Activated CD4-positive, CD25-positive, alpha-beta regulatory T cell treated with anti-CD3 and anti-CD28 coated beads, Interleukin-2, amount 50 U/mL, for 72 hours (primary cell): ENCODE data around the gene CTBP2.

ENCODE experiments used
- DNase-seq: peaks from one replicate; pipeline ENCODE4 v3.0.0; 2021

The CTBP2 gene

DNA sequence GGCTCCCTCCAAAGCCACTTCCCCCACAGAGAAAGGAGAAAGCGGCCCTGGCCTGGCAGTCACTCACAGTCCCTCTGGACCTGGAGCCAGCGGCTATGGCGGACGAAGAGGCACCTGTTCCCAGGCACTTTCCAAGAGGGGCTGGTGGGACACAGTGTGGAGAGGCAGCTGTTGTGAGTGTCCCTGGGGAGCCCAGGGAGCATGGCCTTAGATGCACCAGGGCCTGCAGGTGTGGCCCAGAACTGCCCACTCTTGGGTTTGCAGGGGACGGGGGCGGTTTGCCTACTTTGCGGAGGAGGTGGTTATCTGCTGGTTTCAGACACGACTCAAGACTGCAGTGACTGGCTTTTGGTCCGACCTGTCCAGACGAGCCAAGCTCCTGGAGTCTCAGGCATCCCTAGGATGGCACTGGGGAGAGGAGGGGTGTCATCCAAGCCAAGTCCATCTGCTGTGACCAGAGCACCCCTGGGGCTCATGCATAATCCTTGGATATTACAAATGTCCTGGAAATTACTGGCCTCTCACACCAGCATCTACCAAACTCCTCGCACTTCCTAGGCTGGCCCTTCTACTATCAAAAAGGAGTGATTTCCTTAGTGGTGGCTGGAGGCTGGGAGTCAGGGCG is 18.4 kb downstream of the CTBP2 start:
- no peak for DNase-seq

DNA sequence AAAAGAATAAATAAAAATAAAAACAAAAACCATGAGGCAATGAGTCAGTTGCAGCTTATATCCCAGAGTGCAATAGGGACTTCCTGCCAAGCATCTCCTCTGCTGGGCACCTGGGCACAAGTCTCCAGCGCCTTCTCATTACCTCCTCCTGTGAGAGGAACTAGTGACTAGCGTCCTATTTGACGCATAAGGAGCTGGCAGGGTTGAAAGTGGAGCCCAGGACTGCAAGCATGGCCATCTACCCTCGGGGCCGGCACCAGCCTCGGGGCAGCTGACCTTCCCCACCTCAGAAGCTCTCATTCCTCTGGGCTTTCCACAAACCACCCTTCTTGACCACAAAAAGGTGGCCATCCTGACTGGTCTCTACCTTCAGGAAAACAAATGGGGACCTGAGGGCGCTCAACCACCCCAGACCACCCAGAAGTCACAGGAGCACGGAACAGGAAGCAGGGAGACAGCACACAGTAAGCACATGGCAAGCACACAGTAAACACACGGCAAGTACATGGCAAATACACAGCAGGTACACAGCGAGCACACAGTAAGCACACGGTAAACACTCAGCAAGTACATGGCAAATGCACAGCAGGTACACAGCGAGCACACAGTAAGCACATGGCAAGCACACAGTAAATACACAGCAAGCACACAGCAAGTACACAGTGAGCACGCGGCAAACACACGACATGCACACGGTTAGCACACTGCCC is 19.1 kb downstream of the CTBP2 start:
- DNase-seq, result no peak

GRCh38 chr10:125140151-125140550 is 20.2 kb downstream of the CTBP2 start:
- no peak for DNase-seq

DNA sequence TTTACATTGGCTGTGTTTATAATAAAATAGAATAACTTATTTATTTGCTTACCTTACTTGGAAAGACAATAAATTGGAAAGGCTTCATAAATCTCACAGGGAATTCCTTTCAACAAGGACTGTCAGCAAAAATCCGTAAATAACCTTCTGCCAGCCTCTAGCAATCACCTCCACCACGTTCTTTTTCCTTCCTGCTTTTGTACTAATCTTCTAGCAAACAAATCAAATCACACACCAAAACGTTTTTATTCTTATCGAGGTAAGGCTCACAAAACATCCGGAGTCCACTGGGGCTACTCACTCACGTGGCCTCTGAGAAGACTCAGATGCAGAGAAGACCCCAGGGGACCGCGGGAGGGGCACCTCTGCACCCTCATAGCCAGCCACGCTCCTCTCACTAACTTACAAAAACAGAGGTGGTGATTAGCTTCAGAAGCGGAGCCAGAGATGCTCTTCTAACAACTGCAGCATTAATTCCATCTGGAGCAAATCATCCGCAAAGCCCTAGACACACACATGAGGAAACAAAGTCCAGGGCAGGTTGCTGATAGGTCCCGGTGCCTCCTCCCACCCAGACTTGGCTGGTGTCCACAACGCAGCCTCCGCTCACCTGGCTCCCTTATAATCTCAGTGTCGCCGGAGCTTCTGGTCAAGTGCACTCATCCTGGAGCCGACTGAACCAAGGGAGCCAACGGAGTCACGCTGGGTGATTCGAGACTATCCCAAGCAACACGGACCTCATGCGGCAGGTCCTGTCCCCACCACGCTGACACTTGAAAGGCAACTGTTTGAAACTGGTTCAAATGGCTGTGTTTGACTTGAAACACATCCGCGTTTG is 22.5 kb downstream of the CTBP2 start:
- DNase-seq, result no peak

DNA sequence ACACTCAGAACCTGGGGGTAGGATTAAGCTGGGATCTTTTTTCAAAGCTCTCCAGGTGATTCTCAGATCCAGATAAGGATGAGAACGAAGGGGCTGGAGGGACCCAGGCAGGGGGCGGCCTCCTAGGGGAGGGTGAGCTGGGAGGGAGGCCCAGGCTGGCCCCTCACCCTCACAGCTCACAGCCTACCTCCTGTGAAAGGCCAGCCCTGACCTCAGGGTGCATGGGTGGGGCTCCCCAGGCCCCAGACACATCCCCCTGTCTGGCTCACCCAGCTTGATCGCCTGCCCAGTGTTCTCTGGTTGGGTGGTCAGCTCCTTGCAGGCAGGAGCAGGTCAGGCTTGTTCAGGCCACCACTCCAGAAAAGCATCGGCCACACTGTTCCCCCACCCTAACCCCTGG is 24.3 kb downstream of the CTBP2 start:
- no peak for DNase-seq

DNA sequence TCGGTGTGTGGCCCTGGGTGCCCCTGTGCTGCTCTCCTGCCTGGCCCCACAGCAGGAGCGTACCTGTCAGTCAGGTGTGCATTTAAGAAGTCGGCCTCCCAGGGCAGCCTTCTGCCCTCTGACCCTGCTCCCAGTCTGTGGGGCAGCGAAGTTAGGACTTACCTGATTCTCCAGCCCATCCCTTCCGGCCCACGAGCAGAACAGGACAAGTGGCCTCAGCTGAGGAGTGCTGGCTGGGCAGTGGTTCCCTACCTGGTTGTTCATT is 24.7 kb downstream of the CTBP2 start:
- no peak for DNase-seq

DNA sequence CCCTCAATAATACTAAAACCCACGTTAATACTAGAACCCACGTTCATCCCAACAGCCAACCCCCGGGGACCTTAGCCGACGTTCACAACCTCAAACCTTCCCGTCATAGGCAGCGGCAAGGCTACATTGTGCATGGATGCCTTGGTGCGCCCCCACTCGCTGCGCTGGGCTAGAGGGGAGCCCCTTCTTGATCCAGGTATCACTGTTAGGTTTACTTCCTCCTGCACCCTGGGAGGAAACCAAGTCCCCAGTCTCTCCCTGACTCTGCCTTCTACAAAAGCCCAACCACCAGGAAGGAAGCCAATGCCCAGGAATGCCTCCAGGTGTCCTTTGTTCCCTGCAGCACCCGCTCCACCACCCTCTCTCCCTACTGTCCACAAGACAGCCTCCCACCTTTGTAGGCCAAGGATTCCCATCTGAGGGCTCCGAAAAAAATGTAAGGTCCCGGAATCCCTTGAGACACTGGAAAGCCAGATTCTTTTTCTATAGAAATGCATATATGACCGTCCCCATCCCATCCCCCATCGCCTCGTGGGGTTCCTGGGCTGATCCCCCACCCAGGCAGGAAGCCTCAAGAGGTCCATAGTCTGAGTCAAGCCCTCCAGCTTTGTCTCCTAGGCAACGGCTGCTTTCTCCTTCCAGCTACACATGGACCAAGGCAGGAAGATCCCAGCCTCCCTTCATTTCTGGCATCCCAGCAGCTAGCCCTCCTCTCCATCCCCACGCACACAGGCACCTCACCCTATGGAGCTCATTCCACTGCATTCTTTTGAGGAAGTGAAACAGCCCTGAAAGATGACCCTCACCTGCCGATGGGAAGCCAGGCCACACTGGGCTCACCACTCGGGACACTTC is 25.2 kb downstream of the CTBP2 start:
- no peak for DNase-seq

- DNase-seq, result no peak
Measured at GRCh38 chr10:125134483-125134848, 25.9 kb downstream of the CTBP2 start.

DNA sequence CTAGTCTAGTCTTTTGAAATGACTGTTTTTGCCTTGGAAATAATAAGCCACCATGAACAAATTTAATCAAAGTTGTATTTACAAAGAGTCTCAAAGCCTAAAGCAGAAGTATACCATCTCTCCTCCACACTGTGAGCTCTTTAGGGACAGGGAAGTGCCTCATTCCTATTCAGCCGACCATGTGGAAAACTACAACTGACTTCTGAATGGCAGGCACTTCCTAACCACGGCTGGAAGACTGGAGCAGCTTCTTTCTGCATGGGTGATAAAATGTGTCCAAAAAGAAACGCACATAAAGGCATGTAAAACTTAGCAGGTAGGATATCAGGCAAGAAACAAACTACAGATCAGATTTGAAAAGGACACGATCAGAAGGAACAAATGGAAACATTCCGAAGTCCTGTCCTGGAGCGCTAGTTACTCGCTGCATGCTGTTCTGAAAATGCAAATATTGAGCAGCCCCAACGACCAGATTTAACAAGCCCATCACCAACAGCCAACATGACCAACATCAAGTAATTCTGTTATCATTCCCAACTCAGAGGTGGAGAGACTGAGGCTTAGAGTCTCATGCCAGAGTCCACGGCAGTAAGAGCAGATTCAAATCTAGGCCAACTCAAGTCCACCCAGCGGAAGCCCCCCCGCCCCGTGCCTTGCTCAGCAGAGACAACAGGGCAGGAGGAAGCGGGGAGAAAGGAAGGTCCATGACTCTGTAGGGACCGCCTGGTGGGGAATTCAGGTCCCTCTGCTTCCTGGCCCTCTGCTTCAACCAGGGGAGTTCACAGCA is 26.5 kb downstream of the CTBP2 start:
- DNase-seq, result no peak

GRCh38 chr10:125132344-125132743 is 28.0 kb downstream of the CTBP2 start:
- DNase-seq, result no peak

GRCh38 chr10:125130916-125131315 is 29.4 kb downstream of the CTBP2 start:
- DNase-seq, result no peak

DNA sequence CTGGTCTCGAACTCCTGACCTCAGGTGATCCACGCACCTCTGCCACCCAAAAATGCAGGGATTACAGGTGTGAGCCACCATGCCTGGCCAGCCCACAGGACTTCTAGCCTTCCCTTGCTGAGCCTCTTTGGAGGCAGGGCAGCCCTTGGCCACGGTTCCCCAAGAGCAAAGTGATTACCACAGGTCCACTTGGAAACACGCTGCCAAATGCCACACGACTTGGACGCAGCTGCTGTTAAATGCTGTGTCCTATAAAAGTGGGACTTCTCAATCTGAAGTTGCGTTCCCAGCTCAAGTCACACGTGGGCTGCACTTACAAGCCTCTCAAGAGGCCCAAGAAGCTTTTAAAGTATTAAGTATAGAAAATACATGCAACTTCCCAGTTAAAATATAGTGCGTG is 30.1 kb downstream of the CTBP2 start:
- no peak for DNase-seq

GRCh38 chr10:125129076-125129458 is 31.3 kb downstream of the CTBP2 start:
- no peak for DNase-seq

DNA sequence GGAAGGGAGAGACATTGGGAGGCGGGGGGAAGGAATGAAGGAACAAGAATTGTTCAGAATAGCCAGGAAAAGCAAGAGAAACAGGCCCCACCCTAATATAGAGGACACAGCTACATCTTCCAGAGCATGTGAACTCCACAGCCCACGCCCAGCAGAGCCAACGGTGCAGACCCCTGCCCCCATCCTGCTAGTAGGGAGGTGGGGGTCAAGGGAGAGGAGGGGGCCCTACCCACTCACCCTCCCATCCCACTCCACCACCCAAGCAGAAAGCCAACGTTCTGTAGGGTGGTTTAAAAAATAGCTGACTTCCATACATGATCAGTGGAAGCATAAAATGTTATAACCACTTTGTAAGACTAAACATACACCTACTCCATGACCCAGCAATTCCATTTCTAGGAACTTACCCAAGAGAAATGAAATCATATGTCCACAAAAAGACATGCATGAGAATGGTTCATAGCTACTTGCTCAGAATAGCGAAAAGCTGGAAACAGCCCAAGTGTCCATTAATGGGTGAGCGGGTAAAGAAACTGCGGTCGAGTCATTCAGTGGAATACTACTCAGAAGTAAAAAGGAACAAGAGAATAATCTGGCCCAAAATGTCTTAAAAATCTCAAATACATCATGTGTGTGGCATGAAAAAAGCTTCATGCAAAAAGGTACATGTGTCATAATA is 31.8 kb downstream of the CTBP2 start:
- DNase-seq, result no peak

DNA sequence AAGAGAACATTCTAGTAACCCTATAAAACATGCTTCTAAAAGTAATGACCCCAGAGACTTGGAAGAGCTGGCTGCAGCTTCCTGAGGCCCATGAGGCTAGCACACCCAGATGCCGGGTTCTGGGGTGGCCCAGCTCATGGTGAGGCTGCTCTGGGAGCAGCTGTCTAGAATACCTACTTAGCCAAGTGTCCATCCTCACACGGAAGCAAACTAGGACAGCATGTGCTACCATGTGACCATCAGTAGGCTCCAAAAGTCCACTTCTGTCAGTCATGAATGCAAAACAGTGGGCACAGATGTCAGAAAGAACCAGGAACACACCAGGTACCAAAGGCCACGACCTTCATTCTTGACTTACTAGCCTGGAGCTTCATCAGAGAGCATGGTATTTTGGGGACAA is 32.4 kb downstream of the CTBP2 start:
- no peak for DNase-seq

DNA sequence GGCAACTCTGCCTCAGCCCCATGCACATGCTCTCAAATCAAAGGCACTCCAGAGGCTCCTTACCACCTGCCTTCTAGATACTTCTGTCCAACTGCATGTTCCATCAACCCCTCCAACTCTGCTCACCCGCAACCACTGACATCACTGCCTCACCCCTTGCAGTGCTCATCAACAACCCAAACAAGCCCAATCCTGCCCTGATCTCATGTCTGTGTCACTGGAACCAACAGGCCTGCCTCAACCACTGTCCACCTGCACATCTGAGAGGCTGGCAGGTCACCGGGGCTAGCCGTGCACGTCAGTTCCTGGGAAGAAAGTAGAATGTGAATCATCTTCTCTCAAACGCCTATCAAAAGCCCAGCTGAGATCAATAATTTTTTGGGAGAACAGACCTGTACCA is 33.3 kb downstream of the CTBP2 start:
- DNase-seq, result no peak

GRCh38 chr10:125125951-125126735 is 34.2 kb downstream of the CTBP2 start:
- DNase-seq, result no peak

DNA sequence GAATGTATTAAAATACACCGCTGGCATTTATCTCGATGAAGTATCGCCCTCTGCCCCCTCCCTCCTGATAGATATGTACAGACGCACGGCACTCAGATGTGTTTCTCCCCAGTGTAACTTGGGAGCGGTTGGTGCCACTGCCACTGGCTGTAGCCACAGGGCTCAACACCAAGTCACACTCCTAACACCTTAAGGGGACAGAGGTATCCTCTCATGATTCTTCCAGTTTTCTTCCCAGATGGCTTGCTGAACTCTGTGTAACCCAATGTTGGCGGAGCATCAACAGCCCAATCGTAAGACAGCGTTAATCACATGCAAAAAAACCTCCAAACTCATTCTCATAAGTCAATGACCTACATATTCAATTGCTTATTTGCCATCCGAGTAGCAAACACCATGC is 35.5 kb downstream of the CTBP2 start:
- DNase-seq, result no peak

- no peak for DNase-seq
Measured at GRCh38 chr10:125124115-125124487, 36.3 kb downstream of the CTBP2 start.

GRCh38 chr10:125123476-125124114 is 36.8 kb downstream of the CTBP2 start:
- no peak for DNase-seq

DNA sequence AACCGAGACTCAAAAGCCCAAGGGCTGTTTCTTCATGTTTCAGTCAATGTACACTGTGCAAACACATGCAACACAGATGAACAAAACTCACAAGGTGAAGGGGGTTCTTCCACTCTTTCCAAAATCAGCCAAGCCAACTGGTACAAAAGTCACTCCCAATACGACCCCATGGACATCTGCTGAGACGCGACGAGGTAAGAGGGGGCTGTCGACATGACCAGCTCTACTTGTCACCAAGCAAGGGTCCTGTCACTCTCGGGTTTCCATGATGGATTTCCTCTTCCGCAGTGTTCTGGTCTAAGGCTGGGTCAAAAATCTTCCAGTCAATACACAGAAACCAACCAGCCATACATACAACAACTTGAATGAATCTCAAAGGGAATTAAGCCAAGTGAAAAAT is 37.8 kb downstream of the CTBP2 start:
- no peak for DNase-seq
